Measurements from ENCODE around the gene PEX5.
"Not testable (repeated sequence)": the region's sequence is repeated elsewhere in the genome, so short reads cannot be mapped to it uniquely, and the experiment has no call there.

The PEX5 gene

DNA sequence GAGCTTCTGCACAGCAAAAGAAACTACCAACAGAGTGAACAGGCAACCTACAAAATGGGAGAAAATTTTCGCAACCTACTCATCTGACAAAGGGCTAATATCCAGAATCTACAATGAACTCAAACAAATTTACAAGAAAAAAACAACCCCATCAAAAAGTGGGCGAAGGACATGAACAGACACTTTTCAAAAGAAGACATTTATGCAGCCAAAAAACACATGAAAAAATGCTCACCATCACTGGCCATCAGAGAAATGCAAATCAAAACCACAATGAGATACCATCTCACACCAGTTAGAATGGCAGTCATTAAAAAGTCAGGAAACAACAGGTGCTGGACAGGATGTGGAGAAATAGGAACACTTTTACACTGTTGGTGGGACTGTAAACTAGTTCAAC lies 24.3 kb downstream of the PEX5 start:
- DNase-seq (ENCODE audit: low spot score) = not testable (repeated sequence)

DNA sequence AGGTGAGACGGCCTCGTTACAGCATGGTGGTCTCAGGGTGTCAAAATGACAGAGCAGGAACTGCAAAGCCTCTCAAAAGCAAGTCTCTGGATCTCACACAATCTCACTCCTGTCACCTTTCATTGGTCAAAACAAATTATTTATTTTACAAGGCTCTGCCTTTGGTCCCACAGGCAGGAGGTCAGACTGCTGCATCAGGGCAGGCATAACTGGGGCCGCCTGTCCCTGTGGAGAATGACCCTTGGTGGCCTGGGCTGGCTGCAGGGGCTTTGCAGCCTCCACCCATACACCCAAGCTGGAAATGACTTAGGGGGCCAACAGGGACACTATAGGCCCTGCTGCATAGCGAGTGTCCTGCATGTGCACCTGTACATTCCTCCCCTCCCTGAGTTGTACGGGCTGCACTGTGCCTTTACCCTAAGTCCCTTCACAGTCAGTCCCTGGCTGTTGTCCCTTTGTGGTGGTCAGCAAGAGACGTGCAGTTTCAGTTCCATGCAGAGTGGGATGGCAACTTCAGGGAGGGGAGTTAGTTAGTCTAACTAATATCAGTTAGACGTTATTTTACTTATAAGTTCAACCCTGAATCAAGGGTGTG lies 28.1 kb downstream of the PEX5 start:
- DNase-seq (ENCODE audit: low spot score) = no peak

GRCh38 chr12:7219599-7220243 lies 30.2 kb downstream of the PEX5 start:
- peak; percentile 70 for DNase-seq (ENCODE audit: low spot score)

GRCh38 chr12:7221486-7221885 lies 32.0 kb downstream of the PEX5 start:
- DNase-seq (ENCODE audit: low spot score) = no peak

- no peak for DNase-seq (ENCODE audit: low spot score)
These were observed 40.3 kb downstream of the PEX5 start for GRCh38 chr12:7229741-7230140.

DNA sequence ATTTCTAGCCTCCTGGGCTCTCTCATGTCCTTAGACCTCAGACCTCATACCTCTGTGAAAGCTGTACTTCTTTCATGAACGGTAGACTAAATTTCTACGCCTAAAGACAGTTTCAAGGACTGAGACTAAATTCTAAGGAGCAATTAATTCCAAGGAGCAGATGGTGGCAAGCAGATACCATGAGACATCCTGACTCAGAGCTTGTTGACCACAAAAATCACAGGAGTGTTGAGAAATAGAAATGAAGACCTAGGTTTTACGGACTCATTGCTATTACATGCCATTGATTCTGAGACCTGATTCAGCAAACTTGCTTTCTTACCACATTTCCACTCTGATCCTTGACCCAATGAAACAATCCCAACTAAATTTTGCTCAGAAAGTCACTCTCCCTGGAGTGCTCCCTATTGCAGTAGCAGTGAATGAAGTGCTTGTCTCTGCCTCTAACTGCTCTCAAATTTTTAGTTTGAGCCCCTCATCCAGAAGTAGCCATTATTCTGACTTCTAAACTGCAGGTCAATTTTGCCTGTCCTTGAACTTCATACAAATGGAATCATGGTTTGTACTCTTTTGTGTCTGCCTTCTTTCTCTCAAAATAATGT lies 52.0 kb downstream of the PEX5 start:
- DNase-seq (ENCODE audit: low spot score) = no peak

DNA sequence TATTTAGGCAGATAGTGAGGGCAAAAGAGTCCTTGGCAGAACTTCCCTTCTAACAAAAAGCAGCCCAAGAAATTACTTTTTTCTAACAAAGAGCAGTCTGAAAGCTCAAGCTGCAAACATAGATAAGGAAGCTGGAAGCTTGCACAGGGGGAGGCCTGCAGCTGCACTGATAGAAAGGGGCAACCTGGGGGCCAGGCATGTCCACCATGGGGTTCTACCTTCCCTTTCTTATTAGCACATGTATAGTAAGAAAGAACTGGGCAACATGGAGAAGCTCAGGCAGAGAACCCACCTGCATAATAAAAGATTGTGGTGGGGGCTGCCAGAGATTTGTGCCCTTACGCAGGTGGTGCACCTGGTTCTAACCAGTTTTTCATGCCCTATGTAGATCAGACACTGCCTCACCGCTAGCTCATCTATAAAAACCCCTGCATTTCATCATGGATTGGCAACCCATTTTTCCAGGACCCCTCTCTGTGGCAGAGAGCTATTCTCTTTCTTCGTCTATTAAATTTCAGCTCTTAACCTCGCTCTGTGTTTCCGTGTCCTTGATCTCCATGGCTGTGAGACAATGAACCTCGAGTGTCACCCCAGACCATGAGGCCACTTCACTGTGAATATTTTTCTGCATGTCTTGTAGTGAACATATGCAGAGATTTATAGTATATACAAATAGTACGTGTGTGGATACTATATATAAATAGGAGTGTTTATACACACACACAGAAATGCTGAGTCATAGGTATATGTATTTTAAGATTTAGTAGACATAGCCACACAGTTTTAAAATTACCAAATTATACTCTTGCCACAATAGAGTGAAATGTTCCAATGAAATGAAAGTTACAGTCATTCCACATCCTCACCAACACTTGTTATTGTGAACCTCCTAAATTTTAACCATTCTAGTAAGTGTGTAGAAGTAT lies 53.0 kb downstream of the PEX5 start:
- DNase-seq (ENCODE audit: low spot score) = no peak

DNA sequence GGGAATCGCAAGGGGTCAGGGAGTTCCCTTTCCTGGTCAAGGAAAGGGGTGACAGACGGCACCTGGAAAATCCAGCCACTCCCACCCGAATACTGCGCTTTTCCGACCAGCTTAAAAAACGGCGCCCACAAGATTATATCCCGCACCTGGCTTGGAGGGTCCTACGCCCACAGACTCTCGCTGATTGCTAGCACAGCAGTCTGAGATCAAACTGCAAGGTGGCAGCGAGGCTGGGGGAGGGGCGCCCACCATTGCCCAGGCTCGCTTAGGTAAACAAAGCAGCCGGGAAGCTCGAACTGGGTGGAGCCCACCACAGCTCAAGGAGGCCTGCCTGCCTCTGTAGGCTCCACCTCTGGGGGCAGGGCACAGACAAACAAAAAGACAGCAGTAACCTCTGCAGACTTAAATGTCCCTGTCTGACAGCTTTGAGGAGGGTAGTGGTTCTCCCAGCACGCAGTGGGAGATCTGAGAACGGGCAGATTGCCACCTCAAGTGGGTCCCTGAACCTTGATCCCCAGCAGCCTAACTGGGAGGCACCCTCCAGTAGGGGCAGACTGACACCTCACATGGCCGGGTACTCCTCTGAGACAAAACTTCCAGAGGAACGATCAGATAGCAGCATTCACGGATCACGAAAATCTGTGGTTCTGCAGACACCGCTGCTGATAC lies 62.0 kb downstream of the PEX5 start:
- DNase-seq (ENCODE audit: low spot score) = not testable (repeated sequence)

GRCh38 chr12:7259060-7259459 lies 69.6 kb downstream of the PEX5 start:
- no peak for DNase-seq (ENCODE audit: low spot score)

All from COLO829 (cell line).